Measurements from ENCODE around the gene TBL1X.
A peak's percentile ranks its signal among the peaks of the same experiment; 100 is the strongest.

The TBL1X gene

GRCh38 chrX:9676306-9676705 lies 211.4 kb downstream of the TBL1X start:
- no peak for DNase-seq

DNA sequence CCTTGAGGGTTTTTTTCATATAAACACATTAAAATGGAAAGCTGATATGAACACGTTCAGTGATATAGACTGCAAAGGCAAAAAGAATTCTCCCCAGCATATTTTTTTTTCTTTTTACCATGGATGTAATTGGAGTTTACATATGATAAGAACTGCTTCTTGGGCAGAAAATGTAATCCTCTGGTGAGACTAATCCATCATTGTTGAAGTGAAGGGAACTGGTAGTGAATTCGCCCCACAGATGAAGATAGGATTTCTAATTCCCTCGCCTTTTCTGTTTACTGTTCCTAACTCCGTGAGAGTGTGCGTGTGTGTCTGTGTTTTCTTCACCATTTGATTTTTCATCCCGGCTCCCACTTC lies 211.9 kb downstream of the TBL1X start:
- no peak for DNase-seq

DNA sequence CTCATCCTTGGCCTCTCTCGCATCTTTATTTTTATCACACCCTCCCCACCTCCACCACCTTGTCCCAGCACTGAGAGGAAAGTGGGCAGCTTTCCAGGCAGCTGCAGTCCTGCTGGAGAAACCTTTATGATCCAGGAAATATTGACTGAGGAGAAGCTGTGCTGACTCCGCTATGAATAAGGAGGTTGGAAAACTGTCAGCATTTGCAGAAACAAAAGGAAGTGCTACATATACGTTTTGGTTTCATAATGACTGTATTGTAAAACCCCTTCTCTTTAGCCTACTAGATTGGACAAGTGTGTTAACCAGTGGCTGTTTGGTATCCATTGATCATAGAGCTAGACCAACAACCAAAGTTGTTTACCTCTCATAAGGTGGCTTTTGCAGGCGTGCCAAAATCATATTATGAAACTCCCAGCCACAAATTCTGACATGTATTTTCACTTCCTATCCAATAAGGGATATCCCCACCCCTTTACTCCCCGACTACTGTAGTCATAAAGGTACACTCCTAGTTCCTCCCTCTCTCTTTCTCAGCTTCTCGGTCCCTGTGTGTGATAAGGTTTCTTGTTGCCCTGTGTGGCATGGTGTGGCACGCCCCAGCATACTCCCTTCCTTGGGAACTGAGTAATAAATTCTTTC lies 212.4 kb downstream of the TBL1X start:
- DNase-seq = peak; percentile 24

DNA sequence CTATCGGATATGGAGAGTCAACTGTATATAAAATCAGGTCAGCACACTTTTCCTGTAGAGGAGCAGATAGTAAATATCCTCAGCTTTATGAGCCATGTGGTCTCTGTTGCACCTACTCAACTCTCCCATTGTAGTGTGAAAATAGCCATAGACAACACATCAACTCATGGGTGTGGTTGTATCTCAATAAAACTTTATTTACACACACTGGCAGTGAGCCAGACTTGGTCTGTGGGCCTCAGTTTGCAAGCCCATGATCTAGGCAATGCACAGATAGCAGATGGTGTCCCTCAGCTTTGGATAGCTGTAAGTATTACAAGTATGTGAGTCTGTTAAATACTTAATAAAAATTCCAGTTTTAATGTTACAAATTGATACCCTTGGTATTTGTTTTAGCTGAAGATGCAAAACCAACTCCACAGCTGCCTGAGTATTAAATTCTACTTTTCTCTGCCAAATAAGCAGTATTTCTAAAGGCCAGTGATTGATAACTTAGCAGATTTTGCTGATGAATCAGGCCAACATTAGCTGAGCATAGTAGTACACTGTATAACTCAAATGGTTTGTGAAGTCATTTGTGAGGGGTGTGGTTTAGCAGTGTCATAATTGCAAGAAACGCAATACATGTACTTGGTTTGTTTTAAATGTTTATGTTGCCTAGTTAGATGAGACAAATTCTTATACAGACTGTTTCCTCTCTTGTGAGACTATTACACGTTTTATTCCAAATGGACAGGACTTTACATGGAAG lies 213.5 kb downstream of the TBL1X start:
- no peak for DNase-seq

DNA sequence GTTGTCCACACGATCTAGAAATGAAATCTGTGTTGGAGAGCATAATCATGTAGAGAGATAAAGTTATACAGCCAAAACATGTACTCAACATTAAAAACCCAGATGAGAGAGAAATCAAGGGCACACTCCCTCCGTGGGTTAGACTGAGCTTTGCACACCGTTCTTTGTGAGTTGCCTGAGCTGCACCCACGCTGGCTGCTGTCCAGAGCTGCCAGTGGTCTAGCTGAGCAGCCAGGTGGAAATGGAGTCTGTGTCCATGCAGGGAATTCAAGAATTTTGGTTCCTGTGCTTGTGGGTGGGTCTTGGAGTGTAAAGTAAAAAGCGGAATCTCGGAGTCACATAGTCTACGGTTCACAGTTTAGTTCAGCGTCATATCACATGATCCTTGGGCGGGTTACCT lies 216.2 kb downstream of the TBL1X start:
- DNase-seq = no peak

DNA sequence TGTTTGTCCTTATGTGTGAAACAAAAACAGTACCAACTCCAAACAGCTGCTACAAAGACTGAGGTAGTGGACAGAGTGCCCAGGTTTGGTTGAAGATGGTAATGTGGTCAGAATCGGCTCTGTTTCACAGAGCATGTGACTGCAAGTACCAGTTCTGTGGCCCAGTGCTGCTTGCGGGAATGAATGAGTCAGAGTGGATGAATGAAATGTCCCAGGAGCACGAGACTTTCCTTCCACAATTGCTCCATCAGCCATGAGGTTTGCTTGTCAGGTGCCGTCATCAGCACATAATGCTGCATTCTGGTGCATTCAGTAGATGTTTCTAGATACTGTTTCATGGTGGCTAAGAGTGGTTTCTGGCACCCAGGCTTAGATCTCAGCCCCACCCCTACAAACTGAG lies 216.6 kb downstream of the TBL1X start:
- no peak for DNase-seq

- DNase-seq = no peak
Observed at GRCh38 chrX:9682456-9682855, 217.6 kb downstream of the TBL1X start.

DNA sequence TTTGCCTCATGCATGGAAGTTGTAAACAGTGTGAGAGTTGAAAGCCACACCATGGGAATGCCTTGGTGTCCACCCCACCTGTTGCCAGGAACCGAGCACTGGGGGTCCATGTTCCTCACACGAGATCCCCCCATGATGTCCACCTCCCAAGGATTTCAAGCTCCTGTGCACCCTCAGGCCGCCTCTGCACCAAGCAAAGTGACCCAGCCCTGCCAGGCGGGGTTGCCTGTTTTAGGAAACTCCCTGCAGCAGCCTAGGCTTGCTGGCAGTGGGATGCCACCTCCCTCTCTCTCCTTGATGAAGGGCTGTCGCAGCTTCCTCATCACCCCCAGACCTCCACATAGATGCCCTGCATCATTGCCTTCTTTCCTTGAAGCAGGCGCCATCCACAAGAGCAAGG lies 218.0 kb downstream of the TBL1X start:
- DNase-seq = no peak

GRCh38 chrX:9683350-9683749 lies 218.5 kb downstream of the TBL1X start:
- DNase-seq = no peak

- no peak for DNase-seq
Observed at GRCh38 chrX:9687899-9688298, 223.0 kb downstream of the TBL1X start.

DNA sequence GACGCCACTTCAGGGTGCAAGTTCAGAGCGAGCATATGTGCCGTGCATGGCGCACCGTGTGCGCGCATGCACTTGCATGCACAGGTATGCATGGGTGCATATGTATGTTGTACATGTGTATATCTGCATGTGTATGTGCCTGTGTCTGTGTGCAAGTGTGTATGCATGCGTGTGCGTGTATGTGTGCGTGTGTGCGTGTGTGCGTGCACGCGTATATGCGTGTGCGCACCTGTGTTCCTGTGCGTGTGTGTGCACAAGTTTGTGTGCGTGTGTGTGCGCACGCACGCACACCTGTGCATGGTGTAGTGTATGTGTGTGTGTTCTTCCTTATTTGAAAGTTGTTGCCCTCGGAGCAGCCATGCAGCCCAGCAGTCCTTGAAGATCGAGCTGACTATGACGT lies 224.0 kb downstream of the TBL1X start:
- no peak for DNase-seq

DNA sequence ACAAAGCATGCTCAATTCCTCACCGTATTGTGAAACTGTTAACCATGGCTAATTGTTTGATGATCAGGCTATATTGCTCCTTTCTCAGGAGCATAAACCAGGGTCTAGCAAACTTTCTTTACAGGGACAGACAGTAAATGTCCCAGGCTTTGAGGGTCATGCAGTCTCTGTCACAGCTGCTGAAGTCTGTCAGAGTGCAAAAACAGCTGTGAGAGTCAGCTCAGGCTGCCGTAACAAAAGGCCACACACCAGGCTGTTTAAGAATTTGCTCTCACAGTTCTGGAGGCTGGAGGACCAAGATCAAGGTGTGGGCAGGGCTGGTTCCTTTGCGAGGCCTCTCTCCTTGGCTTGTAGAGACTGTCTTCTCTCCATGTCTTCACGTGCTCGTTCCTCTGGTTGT lies 225.2 kb downstream of the TBL1X start:
- DNase-seq = no peak

DNA sequence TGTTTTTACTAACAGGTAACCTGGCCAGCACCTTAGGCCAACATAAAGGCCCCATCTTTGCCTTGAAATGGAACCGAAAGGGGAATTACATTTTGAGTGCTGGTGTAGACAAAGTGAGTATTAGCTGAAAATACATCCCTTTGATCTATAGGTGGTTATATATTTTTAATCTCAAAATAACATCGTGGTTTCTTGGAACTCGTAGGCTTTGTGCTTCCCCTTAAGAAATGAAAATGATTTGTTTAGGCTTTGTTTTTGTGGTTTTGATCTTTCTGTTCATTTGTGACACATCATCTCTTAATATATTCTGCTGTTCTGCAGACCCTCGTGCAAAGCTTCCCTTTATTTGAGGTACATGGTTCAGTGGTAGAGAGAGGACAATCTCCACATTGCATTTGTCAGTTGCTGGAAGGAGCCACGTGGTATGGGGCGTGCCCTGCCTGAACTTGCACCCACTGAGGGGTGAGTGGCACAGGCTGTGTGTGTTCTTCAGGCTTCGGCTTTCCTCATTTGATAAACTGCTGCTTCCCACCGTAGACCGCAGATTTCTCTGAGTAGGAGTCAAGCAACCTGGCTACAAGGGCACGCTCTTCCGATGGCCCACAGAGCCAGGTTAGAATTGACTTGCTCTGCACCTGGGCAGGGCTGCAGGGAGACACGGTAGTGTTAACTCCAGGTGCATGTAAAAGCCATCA lies 228.6 kb downstream of the TBL1X start:
- no peak for DNase-seq

DNA sequence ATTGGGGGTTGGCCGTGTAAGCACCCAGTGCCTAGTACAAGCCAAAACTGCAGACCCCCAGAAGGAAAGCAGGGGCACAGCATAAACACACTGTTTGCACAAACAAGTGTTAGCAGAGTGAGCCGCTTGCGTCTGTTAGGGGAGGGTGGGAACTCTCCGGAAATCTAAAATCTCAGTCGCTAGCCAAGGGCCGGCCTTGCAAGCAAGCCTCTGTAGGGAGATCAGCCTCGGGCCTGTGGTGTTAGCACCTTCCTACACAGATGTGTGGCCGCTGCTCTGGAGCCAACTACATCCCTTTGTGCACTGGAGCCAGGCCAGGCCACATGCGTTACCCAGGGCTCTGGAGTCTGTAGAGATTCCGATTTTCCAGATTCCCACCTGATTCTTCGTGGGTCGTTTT lies 233.7 kb downstream of the TBL1X start:
- DNase-seq = no peak

- DNase-seq = no peak
Observed at GRCh38 chrX:9700555-9700954, 235.7 kb downstream of the TBL1X start.

- DNase-seq = no peak
Observed at GRCh38 chrX:9701790-9702189, 236.9 kb downstream of the TBL1X start.

- no peak for DNase-seq
Observed at GRCh38 chrX:9703406-9703805, 238.5 kb downstream of the TBL1X start.

- DNase-seq = no peak
Observed at GRCh38 chrX:9704876-9705465, 240.1 kb downstream of the TBL1X start.

- no peak for DNase-seq
Observed at GRCh38 chrX:9706421-9706820, 241.6 kb downstream of the TBL1X start.

- DNase-seq = no peak
Observed at GRCh38 chrX:9707306-9708033, 242.6 kb downstream of the TBL1X start.

GRCh38 chrX:9708086-9708485 lies 243.2 kb downstream of the TBL1X start:
- no peak for DNase-seq

- peak; percentile 72 for DNase-seq
Observed at GRCh38 chrX:9708923-9709553, 244.2 kb downstream of the TBL1X start.

DNA sequence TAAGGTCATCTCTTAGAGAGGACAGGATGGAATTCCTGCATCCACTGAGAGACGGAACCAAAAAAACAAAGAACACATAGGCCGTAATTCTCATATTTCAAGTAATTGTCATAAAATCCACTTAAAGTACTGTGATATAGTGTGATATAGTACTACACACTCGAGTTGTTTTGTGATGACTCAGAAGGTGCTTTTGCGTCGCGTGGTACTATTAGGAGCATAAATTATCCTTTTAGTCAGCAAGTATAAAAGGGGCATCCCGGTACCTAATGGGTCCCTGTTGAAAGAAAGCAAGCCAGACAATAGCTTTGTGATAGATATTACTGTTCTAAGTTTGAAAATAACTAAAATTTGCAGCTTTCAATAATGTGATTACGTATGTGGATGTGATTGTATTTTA lies 245.5 kb downstream of the TBL1X start:
- no peak for DNase-seq
